Tibial artery (tissue), 4 donors: ENCODE measurements around the gene TIMP3.

Source experiments
- DNase-seq, 2 donors: peaks; one replicate each; pipeline ENCODE4 v3.0.0-alpha.2; 2019
- H3K27ac ChIP-seq, 2 donors: fragments of 200-600 bp; sonication (generic) in 1 of 2; 1 replicate in 1 of 2; 2 replicates in 1 of 2; pipeline ENCODE4 v1.5.1; 2018 to 2019; ENCODE audit warnings: mild to moderate bottlenecking in 1 of 2
- H3K27me3 ChIP-seq, 2 donors: fragments of 200-600 bp; sonication (generic) in 1 of 2; one replicate each; pipeline versions ENCODE4 v1.5.1 to v1.6.0; 2016 to 2019
- H3K36me3 ChIP-seq, 3 donors: fragments of 200-600 bp; sonication (generic) in 2 of 3; one replicate each; pipeline ENCODE4 v1.5.1; 2016 to 2019; ENCODE audit warnings: mild to moderate bottlenecking in 2 of 3
- H3K4me1 ChIP-seq, 4 donors: fragments of 200-600 bp; sonication (generic) in 2 of 4; 1 replicate in 3 of 4; 2 replicates in 1 of 4; pipeline ENCODE4 v1.5.1; 2016 to 2019
- H3K4me3 ChIP-seq, 2 donors: fragments of 200-600 bp; sonication (generic) in 1 of 2; 1 replicate in 1 of 2; 2 replicates in 1 of 2; pipeline ENCODE4 v1.5.1; 2018 to 2019; ENCODE audit warnings: mild to moderate bottlenecking in 2 of 2
- H3K9me3 ChIP-seq, 3 donors: fragments of 200-600 bp; sonication (generic) in 1 of 3; one replicate each; pipeline ENCODE4 v1.5.1; 2016 to 2019
- intact Hi-C: fragments of 100-400 bp; cut with DNase I; formaldehyde crosslinking; loops from one replicate; pipeline ENCODE4 v1.15.0; 2023; ENCODE audit warnings: low total_unique reads
- TF ChIP-seq, protein P1 (sequence below), 2 experiments: fragments of 200-600 bp in 1 of 2; fragments of 450-650 bp in 1 of 2; IDR thresholded peaks; one replicate each; pipeline ENCODE4 v1.5.1; 2017 to 2019; ENCODE audit warnings: antibody characterized with exemption in 2 of 2, mild to moderate bottlenecking in 1 of 2, moderate library complexity in 1 of 2

The TIMP3 gene

GRCh38 chr22:32789797-32790620 lies 11.5 kb upstream of the TIMP3 start:
- intact Hi-C loops = no loop called here
- Histone ChIP-seq H3K4me1 (peaks cover 0 to 14% (median 10%) of the 10 kb centered on the region in 4 donors), H3K27ac (peak overlapping the region in 1 of 2 donors; percentile 58), H3K27me3 (no peaks in the 10 kb centered on the region), H3K9me3 (no peaks in the 10 kb centered on the region), H3K4me3 (no peak overlapping the region), H3K36me3 (no peaks in the 10 kb centered on the region)
- TF ChIP-seq, protein P1, sequence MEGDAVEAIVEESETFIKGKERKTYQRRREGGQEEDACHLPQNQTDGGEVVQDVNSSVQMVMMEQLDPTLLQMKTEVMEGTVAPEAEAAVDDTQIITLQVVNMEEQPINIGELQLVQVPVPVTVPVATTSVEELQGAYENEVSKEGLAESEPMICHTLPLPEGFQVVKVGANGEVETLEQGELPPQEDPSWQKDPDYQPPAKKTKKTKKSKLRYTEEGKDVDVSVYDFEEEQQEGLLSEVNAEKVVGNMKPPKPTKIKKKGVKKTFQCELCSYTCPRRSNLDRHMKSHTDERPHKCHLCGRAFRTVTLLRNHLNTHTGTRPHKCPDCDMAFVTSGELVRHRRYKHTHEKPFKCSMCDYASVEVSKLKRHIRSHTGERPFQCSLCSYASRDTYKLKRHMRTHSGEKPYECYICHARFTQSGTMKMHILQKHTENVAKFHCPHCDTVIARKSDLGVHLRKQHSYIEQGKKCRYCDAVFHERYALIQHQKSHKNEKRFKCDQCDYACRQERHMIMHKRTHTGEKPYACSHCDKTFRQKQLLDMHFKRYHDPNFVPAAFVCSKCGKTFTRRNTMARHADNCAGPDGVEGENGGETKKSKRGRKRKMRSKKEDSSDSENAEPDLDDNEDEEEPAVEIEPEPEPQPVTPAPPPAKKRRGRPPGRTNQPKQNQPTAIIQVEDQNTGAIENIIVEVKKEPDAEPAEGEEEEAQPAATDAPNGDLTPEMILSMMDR (IDR thresholded peaks at IDR 0.05) = no peak
- no peak for DNase-seq

GRCh38 chr22:32791056-32791455 lies 10.4 kb upstream of the TIMP3 start:
- DNase-seq = no peak
- peaks cover 0 to 14% (median 10%) of the 10 kb centered on the region in 4 donors for H3K4me1 ChIP-seq
- no peaks in the 10 kb centered on the region for H3K9me3 ChIP-seq
- intact Hi-C loops = no loop called here
- H3K36me3 ChIP-seq = no peaks in the 10 kb centered on the region
- TF ChIP-seq, protein P1 (IDR thresholded peaks at IDR 0.05) = no peak
- H3K27ac ChIP-seq = no peak overlapping the region
- H3K4me3 ChIP-seq = no peak overlapping the region
- no peaks in the 10 kb centered on the region for H3K27me3 ChIP-seq

GRCh38 chr22:32791485-32791884 lies 10.0 kb upstream of the TIMP3 start:
- TF ChIP-seq, protein P1 (IDR thresholded peaks at IDR 0.05) = no peak
- no peak for DNase-seq
- intact Hi-C loops = no loop called here
- Histone ChIP-seq H3K36me3 (no peaks in the 10 kb centered on the region), H3K27ac (no peak overlapping the region), H3K27me3 (no peaks in the 10 kb centered on the region), H3K9me3 (no peaks in the 10 kb centered on the region), H3K4me3 (no peak overlapping the region), H3K4me1 (peaks cover 0 to 16% (median 11%) of the 10 kb centered on the region in 4 donors)

GRCh38 chr22:32793589-32793988 lies 7.9 kb upstream of the TIMP3 start:
- no peak overlapping the region for H3K4me3 ChIP-seq
- TF ChIP-seq, protein P1 (IDR thresholded peaks at IDR 0.05) = no peak
- H3K27me3 ChIP-seq = no peaks in the 10 kb centered on the region
- no peak overlapping the region for H3K27ac ChIP-seq
- peaks cover 0 to 22% (median 13%) of the 10 kb centered on the region in 4 donors for H3K4me1 ChIP-seq
- DNase-seq = no peak
- no peaks in the 10 kb centered on the region for H3K9me3 ChIP-seq
- intact Hi-C loops = no loop called here
- no peaks in the 10 kb centered on the region for H3K36me3 ChIP-seq

DNA sequence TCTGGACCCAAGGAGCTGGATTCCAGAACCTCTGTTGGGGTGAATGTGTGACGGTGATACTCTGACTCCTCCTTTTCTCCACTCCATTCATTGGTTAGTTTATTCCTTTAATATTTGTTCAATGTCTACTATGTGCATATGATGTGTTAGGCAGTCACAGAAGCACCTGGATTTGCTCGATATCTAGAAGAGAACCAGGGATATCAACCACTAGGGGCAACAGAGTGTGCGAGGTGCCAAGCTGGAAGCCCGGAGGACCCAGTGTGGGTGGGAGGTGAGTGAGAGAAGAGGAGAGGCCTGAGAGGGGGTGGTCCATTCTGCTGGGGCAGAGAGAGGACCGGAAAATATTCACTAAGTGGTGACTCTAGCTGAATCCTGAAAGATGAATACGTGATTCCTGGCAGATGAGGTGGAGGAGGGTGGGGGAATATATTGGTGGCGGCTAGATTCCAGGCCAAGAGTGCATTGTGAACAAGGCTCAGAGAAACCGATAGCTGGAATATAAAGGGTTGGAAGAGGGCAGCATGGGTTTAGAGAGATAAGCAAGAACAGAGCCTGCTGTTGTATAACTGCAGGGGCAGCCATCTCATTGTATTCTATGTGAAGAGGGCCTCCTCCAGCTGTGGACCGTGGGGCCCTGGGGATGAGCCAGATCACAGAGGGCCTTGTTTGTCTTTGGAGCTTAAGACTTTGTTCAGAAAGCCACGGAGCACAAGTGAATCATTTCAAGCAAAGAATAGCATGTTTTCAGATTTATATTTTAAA lies 6.9 kb upstream of the TIMP3 start:
- Histone ChIP-seq H3K27me3 (no peaks in the 10 kb centered on the region), H3K27ac (no peak overlapping the region), H3K9me3 (no peaks in the 10 kb centered on the region), H3K36me3 (no peaks in the 10 kb centered on the region), H3K4me1 (peaks cover 0 to 12% (median 4%) of the 10 kb centered on the region in 4 donors), H3K4me3 (no peak overlapping the region)
- TF ChIP-seq, protein P1 (IDR thresholded peaks at IDR 0.05) = no peak
- no peak for DNase-seq
- intact Hi-C loops = loop anchor here (2.0 to 5.0 kb wide), 2 partner anchors 132 to 192 kb away; no protein-coding TSS in a partner anchor
